SJSA1 (cell line): Measurements from ENCODE around the gene GJA3. TPM values are rescaled to one million over a fixed set of nuclear protein-coding genes. Genes with fewer than 3 reads are reported as not detected.

ENCODE experiments used
- DNase-seq, 2 experiments: peaks; one replicate each; pipeline ENCODE4 v3.0.0-alpha.2; 2015 to 2020; ENCODE audit warnings: low spot score in 2 of 2, low read depth in 1 of 2
- H3K27ac ChIP-seq: fragments of 250-450 bp; sonication (Bioruptor Pico); 2 replicates; pipeline ENCODE4 v1.5.1; 2020; ENCODE audit warnings: mild to moderate bottlenecking, moderate library complexity
- H3K27me3 ChIP-seq: fragments of 250-450 bp; sonication (Bioruptor Pico); replicated peaks from 2 replicates; pipeline ENCODE4 v1.5.1; 2020; ENCODE audit warnings: mild to moderate bottlenecking, moderate library complexity
- H3K36me3 ChIP-seq: fragments of 250-450 bp; sonication (Bioruptor Pico); 2 replicates; pipeline ENCODE4 v1.5.1; 2020; ENCODE audit warnings: mild to moderate bottlenecking
- H3K4me1 ChIP-seq: fragments of 250-450 bp; sonication (Bioruptor Pico); replicated peaks from 2 replicates; pipeline ENCODE4 v1.6.1; 2021; ENCODE audit warnings: mild to moderate bottlenecking
- H3K4me3 ChIP-seq: fragments of 250-450 bp; sonication (Bioruptor Pico); 2 replicates; pipeline ENCODE4 v1.5.1; 2020; ENCODE audit warnings: mild to moderate bottlenecking
- H3K9me3 ChIP-seq: fragments of 250-450 bp; sonication (Bioruptor Pico); replicated peaks from 2 replicates; pipeline ENCODE4 v1.5.1; 2020; ENCODE audit warnings: mild to moderate bottlenecking
- total RNA-seq: library from RNA; depleted of rRNA; stranded (reverse); fragments of >200 nt; shearing (Covaris generic); gene quantifications from 2 replicates; pipeline ENCODE4 v1.2.3, GENCODE V29; 2014

The GJA3 gene
- total RNA-seq, 1 experiment from 2014 or later, result not detected

GRCh38 chr13:20124303-20124702, 36.5 kb downstream of the GJA3 start:
- Histone ChIP-seq H3K4me3 (no peak overlapping the region), H3K9me3 (no peaks in the 10 kb centered on the region), H3K36me3 (no peaks in the 10 kb centered on the region), H3K4me1 (peaks cover 12% of the 10 kb centered on the region), H3K27me3 (no peaks in the 10 kb centered on the region), H3K27ac (no peak overlapping the region)
- no peak for DNase-seq

GRCh38 chr13:20121159-20121525, 39.7 kb downstream of the GJA3 start:
- no peak for DNase-seq
- H3K27me3 ChIP-seq, result no peaks in the 10 kb centered on the region
- peaks cover 4% of the 10 kb centered on the region for H3K4me1 ChIP-seq

GRCh38 chr13:20119960-20120359, 40.9 kb downstream of the GJA3 start:
- Histone ChIP-seq H3K4me1 (peaks cover 4% of the 10 kb centered on the region), H3K9me3 (no peaks in the 10 kb centered on the region), H3K27me3 (no peaks in the 10 kb centered on the region), H3K36me3 (no peaks in the 10 kb centered on the region), H3K27ac (no peak overlapping the region), H3K4me3 (no peak overlapping the region)
- DNase-seq, result no peak

More at GRCh38 chr13:20121159-20121525, 39.7 kb downstream of the GJA3 start:
- no peaks in the 10 kb centered on the region for H3K36me3 ChIP-seq
- H3K4me3 ChIP-seq, result no peak overlapping the region
- no peak overlapping the region for H3K27ac ChIP-seq
- no peaks in the 10 kb centered on the region for H3K9me3 ChIP-seq

- no peaks in the 10 kb centered on the region for H3K9me3 ChIP-seq
- DNase-seq, result no peak
- no peak overlapping the region for H3K27ac ChIP-seq
- peaks cover 4% of the 10 kb centered on the region for H3K4me1 ChIP-seq
- no peaks in the 10 kb centered on the region for H3K36me3 ChIP-seq
- H3K27me3 ChIP-seq, result no peaks in the 10 kb centered on the region
- H3K4me3 ChIP-seq, result peak overlapping the region; percentile 37
These were observed 42.3 kb downstream of the GJA3 start for GRCh38 chr13:20118268-20119140.

- Histone ChIP-seq H3K36me3 (no peaks in the 10 kb centered on the region), H3K27ac (no peak overlapping the region), H3K9me3 (no peaks in the 10 kb centered on the region), H3K4me1 (peaks cover 4% of the 10 kb centered on the region), H3K4me3 (no peak overlapping the region), H3K27me3 (no peaks in the 10 kb centered on the region)
- no peak for DNase-seq
These were observed 44.6 kb downstream of the GJA3 start for GRCh38 chr13:20116213-20116612.

- Histone ChIP-seq H3K36me3 (no peaks in the 10 kb centered on the region), H3K4me3 (no peak overlapping the region), H3K9me3 (no peaks in the 10 kb centered on the region), H3K4me1 (peaks cover 4% of the 10 kb centered on the region), H3K27me3 (no peaks in the 10 kb centered on the region), H3K27ac (no peak overlapping the region)
- no peak for DNase-seq
These were observed 46.7 kb downstream of the GJA3 start for GRCh38 chr13:20114066-20114610.

- Histone ChIP-seq H3K4me1 (no peaks in the 10 kb centered on the region), H3K27ac (no peak overlapping the region), H3K36me3 (no peaks in the 10 kb centered on the region), H3K27me3 (no peaks in the 10 kb centered on the region), H3K4me3 (no peak overlapping the region), H3K9me3 (no peaks in the 10 kb centered on the region)
- DNase-seq, result no peak
These were observed 51.8 kb downstream of the GJA3 start for GRCh38 chr13:20109037-20109436.

GRCh38 chr13:20106742-20107141, 54.1 kb downstream of the GJA3 start:
- Histone ChIP-seq H3K9me3 (no peaks in the 10 kb centered on the region), H3K36me3 (no peaks in the 10 kb centered on the region)

GRCh38 chr13:20105161-20105689, 55.6 kb downstream of the GJA3 start:
- DNase-seq, result no peak
- Histone ChIP-seq H3K4me3 (no peak overlapping the region), H3K27ac (no peak overlapping the region)

More at GRCh38 chr13:20106742-20107141, 54.1 kb downstream of the GJA3 start:
- H3K4me3 ChIP-seq, result no peak overlapping the region
- DNase-seq, result no peak
- 0 out of 2 replicates have a peak, but pooled peaks cover 3% of the 10 kb centered on the region for H3K27me3 ChIP-seq
- H3K27ac ChIP-seq, result no peak overlapping the region
- H3K4me1 ChIP-seq, result no peaks in the 10 kb centered on the region

GRCh38 chr13:20102525-20103180, 58.2 kb downstream of the GJA3 start:
- Histone ChIP-seq H3K27me3 (0 out of 2 replicates have a peak, but pooled peaks cover 7% of the 10 kb centered on the region), H3K4me1 (no peaks in the 10 kb centered on the region), H3K9me3 (no peaks in the 10 kb centered on the region), H3K4me3 (no peak overlapping the region), H3K36me3 (no peaks in the 10 kb centered on the region), H3K27ac (no peak overlapping the region)
- DNase-seq, result no peak

More at GRCh38 chr13:20105161-20105689, 55.6 kb downstream of the GJA3 start:
- Histone ChIP-seq H3K9me3 (no peaks in the 10 kb centered on the region), H3K36me3 (no peaks in the 10 kb centered on the region), H3K27me3 (0 out of 2 replicates have a peak, but pooled peaks cover 3% of the 10 kb centered on the region), H3K4me1 (no peaks in the 10 kb centered on the region)

GRCh38 chr13:20101467-20102316, 59.2 kb downstream of the GJA3 start:
- H3K27me3 ChIP-seq, result 0 out of 2 replicates have a peak, but pooled peaks cover 7% of the 10 kb centered on the region
- no peak overlapping the region for H3K27ac ChIP-seq
- no peak for DNase-seq
- no peak overlapping the region for H3K4me3 ChIP-seq
- H3K9me3 ChIP-seq, result no peaks in the 10 kb centered on the region
- no peaks in the 10 kb centered on the region for H3K4me1 ChIP-seq
- no peaks in the 10 kb centered on the region for H3K36me3 ChIP-seq

GRCh38 chr13:20099319-20099718, 61.5 kb downstream of the GJA3 start:
- Histone ChIP-seq H3K9me3 (no peaks in the 10 kb centered on the region), H3K27ac (no peak overlapping the region), H3K4me1 (no peaks in the 10 kb centered on the region), H3K4me3 (no peak overlapping the region), H3K27me3 (0 out of 2 replicates have a peak, but pooled peaks cover 7% of the 10 kb centered on the region), H3K36me3 (no peaks in the 10 kb centered on the region)
- no peak for DNase-seq

- H3K4me1 ChIP-seq, result no peaks in the 10 kb centered on the region
These were observed 66.9 kb downstream of the GJA3 start for GRCh38 chr13:20093951-20094350.

More at GRCh38 chr13:20093951-20094350, 66.9 kb downstream of the GJA3 start:
- no peak overlapping the region for H3K4me3 ChIP-seq
- 0 out of 2 replicates have a peak, but pooled peaks cover 4% of the 10 kb centered on the region for H3K27me3 ChIP-seq
- DNase-seq, result no peak
- H3K36me3 ChIP-seq, result no peaks in the 10 kb centered on the region
- no peaks in the 10 kb centered on the region for H3K9me3 ChIP-seq
- H3K27ac ChIP-seq, result no peak overlapping the region
